Femur (tissue), 1 donor: ENCODE results near the gene CNGB1.
"Not testable (repeated sequence)": the region's sequence is repeated elsewhere in the genome, so short reads cannot be mapped to it uniquely, and the experiment has no call there.

Experiments used
- DNase-seq: peaks from one replicate; pipeline ENCODE4 v3.0.0-alpha.2; 2017

The CNGB1 gene

GRCh38 chr16:57996406-57997175, 25.7 kb upstream of the CNGB1 start:
- DNase-seq, result no peak

- no peak for DNase-seq
Observed at GRCh38 chr16:57995721-57996405, 24.9 kb upstream of the CNGB1 start.

GRCh38 chr16:57994778-57995177, 23.9 kb upstream of the CNGB1 start:
- peak; percentile 53 for DNase-seq

GRCh38 chr16:57994361-57994760, 23.4 kb upstream of the CNGB1 start:
- no peak for DNase-seq

GRCh38 chr16:57993897-57994296, 23.0 kb upstream of the CNGB1 start:
- DNase-seq, result peak; percentile 12

- DNase-seq, result no peak
Observed at GRCh38 chr16:57993438-57993837, 22.5 kb upstream of the CNGB1 start.

- DNase-seq, result no peak
Observed at GRCh38 chr16:57992084-57992483, 21.2 kb upstream of the CNGB1 start.

GRCh38 chr16:57991551-57992059, 20.7 kb upstream of the CNGB1 start:
- no peak for DNase-seq

GRCh38 chr16:57988929-57989328, 18.0 kb upstream of the CNGB1 start:
- no peak for DNase-seq

GRCh38 chr16:57987441-57988177, 16.7 kb upstream of the CNGB1 start:
- DNase-seq, result no peak

- DNase-seq, result no peak
Observed at GRCh38 chr16:57986196-57986595, 15.3 kb upstream of the CNGB1 start.

GRCh38 chr16:57985204-57986181, 14.6 kb upstream of the CNGB1 start:
- no peak for DNase-seq

- DNase-seq, result peak; percentile 89
Observed at GRCh38 chr16:57984443-57985203, 13.7 kb upstream of the CNGB1 start.

- no peak for DNase-seq
Observed at GRCh38 chr16:57982385-57982784, 11.5 kb upstream of the CNGB1 start.

- DNase-seq, result no peak
Observed at GRCh38 chr16:57981636-57982035, 10.7 kb upstream of the CNGB1 start.

- DNase-seq, result no peak
Observed at GRCh38 chr16:57979006-57979585, 8.2 kb upstream of the CNGB1 start.

GRCh38 chr16:57978070-57978465, 7.1 kb upstream of the CNGB1 start:
- DNase-seq, result not testable (repeated sequence)

- no peak for DNase-seq
Observed at GRCh38 chr16:57977418-57978069, 6.6 kb upstream of the CNGB1 start.

- DNase-seq, result no peak
Observed at GRCh38 chr16:57976331-57976796, 5.4 kb upstream of the CNGB1 start.

- DNase-seq, result no peak
Observed at GRCh38 chr16:57972306-57972705, 1.4 kb upstream of the CNGB1 start.
